ENCODE data around the gene GPS1.

The GPS1 gene

DNA sequence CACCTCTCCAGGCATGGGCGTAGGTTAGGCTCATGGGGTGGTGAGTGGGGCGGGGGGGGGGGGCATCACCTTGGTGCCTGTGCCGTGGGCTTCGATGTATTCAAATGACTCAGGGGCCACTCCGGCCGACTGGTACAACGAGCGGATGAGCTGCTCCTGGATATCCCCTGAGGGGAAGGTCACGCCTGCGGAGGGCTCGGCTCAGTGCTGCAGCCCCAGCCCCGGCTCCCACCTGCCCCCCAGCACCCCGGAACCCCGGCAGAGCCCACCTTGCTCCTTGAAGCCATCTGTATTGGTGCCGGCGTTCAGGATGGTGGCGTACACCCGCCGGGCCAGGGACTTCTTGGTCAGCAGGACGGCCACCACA, 40.9 kb downstream of the GPS1 start:
- DNase-seq: no peak

DNA sequence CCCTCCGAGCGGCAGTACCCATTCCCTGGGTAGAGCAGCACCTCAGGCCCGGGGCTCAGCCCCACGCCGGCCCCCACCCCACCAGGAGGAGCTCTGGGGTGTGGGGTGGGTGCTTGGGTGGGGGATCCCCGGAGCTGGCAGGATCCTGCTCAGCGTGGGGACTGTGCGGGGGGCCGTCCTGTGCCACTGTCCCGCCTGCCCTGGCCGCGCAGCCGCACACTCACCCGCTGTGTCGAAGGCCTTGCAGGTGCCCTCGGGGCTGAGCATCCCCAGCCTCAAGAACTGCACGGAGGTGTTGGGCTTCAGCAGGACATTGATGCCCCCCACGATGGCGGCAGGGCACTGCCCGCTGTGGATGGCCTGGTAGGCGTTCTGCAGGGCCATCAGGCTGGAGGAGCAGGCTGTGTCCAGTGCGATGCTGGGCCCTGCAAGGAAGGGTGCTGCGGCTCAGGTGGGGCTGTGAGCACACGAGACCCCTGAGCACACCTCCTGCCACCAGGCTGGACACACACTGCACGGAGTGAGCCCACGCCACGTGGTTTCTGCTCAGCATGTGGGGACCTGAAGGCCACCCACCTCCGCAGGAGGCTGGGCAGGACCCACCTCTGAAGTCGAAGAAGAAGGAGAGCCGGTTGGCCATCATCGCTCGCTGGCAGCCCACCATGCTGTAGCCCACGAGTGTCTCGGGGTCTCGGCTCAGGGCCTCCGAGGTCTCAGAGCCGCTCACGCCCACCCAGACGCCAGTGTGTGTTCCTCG, 41.5 kb downstream of the GPS1 start:
- DNase-seq: no peak

DNA sequence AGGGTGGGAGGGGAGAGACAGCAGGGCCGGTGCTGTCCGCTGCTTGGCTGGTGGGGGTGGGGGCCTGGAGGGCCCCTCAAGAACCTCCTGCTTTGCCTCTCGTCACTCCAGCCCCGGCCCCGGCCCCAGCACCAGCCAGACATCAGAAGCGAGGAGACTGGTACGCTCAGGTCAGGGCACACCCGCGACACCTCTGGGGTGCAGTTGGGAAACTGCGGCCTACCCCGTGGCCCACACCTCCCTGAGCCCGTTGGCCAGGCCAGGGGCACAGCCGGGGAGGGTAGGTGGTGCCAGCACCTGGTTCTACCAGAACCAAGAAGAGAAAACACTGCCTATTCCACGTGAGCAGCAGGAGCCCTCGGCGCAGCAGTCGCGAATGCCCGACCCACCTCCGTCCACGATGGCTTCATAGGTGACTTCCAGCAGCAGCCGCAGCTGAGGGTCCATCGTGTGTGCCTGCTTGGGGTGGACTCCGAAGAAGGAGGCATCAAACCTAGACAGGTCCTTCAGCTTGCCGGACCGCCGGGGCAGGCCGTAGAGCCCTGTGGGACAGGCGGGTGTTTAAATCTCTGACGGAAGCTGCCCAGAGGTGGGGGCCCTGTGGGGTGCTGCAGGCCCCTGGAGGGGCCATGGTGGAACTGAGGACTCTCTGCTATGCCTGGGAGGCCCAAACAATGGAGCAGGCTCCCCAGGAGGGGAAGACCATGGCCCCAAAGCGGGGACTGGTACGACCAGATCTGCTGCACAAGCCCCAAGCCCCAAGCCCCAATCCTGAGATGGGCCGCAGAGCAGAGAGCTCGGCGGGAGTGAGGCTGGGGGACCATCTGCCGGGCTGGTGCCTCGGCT, 43.5 kb downstream of the GPS1 start:
- DNase-seq: no peak

DNA sequence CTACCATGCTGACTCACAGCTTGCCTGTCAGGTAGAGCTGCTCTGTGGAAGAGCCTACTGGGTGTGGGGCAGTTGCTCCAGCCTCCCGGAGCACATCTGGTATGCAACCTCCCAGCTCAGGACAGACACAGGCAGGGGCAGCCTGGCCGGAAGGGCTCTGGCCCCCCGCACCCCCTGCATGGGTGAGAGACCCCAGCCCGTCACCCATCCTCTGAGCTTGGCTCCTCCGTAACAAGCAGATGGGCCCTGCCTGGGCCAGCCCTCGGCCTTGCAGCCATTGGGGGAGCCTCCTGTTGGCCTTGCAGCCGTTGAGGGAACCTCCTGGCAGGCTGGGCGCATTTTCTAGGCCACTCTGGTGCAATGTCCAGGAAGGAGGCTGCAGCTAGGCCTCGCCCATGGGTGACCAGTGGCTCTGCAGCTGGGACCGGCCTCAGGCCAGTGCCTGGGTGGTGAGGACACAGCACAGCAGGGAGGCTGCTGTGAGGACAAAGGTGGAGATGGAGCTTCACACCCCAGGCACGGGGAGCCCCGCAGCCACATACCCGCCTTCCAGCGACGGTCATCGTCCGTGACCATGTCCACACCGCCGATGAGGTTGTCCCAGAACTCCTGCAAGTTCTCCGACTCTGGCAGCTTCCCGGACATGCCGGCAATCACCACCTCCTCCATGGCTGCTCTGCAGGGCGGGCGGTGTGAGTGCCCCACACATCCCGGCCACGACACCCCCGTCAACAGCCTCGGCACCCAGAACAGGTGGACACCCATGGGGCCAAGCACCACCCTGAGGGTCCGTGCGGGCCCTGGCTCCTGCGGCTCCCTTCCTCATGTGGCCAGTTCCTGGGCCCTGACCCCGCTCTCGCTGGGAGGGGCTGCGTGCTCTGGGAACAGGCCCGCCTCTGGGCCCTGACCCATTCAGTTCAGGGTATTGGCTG, 44.3 kb downstream of the GPS1 start:
- no peak for DNase-seq

DNA sequence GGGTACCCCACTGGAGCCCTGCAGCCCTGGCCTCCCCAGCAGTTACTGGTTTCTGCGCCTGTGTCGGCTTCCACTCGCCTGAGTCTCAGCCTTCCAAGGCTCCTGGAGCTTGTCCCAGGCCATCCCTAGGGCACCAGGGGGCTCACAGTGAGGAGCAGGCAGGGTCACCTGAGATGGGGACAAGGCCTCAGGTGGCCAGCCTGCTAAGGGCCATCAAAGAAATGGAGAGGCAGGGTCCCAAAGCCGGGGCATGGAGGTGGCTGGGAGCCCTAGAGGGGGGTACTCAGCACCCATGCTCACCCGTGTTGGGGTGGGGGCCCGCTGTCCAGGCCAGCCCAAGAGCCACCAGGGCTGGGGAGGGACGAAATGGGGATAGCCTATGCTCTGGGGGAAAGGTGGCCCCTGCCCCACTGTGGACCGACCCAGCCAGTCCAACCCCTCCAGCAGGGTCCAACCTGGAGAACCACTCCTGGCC, 45.0 kb downstream of the GPS1 start:
- no peak for DNase-seq

DNA sequence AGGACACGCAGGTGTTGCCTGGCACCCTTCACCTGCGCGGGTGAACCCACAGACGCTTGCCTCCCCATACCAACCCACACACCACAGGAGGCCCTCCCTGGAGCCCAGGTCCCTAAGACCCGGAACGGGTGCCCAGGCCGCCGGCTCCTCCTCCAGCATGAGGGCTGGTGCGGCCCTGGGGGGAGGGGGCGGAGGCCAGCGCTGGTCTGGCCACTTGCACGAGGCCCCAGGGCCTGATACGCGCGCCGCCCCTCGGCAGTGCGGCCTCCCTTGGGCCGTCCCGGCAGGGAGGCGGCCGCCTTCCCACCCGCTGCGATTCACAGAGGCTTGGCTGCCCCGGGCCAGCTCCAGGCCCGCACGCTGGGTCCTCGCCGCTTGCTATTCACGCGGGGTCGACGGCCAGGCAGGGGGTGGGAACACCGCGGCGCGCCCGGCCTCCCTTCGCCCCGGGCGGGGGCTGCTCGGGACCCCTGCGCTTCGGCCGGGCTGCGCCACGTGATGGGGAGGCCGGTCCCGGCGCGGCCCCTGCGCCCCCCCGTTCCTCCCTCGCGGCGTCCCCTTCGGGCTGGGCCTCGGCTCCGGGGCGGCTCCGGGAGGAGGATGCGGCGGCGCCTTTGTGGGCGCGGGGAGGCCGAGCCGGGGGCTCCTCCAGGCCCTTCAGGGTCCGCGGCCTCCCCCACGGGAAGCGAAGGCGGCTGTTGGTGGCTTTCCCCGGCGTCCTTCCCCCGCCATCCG, 45.7 kb downstream of the GPS1 start:
- DNase-seq: peak; percentile 59

DNA sequence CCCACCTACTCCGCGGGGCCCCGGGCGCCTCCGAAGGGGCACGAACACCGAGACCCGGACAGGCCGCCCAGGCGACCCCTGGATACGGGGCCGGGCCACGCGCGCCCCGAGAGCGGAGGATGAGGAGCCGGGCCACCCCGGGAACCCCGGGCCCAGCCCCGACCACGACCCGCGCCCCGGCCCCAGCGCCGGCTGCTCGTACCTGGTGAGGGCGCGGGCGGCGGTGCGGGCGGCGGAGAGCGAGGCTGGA, 46.1 kb downstream of the GPS1 start:
- DNase-seq: no peak

DNA sequence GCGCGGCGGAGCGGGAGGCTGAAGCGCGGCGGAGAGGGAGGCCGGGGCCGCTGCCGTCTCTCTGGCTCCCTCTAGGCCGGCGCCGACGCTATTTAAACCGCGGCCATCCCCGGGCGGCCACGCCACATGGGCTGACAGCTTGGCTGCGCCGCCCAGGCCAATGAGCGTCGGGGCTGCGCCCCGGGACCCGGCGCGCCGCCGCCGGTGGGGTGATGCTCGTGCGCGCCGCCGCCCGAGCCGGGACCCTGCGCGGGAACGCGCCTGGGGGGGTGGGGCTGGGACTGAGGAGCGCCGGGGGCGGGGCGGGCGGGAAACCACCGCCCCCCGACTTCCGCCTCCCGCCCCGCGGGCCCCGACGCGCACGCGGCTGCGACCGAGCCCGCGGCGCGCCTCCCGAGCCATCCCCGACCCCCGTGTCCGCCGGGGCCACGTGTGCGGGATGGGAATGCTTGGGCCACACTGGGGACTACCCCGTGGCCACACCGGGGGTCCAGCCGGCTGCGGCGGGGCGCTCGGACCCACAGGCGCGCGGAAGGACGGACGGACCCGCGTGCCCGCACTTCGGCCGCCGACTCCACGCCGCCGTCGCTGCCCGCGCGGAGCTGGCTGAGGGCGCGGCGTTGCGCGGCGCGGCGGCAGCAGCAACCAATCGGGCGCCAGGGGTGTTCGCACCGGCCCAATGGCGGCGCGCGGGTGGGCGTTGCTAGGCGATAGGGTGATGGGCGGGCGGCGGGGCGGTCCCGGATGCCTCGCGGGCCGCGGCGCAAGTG, 46.7 kb downstream of the GPS1 start, which contains the start of gene FASN:
Gene FASN, minus strand, starts transcription at position 68 of the 770 bp plus-strand sequence. CDS start 1,791 bp downstream, outside the sequence.
- DNase-seq: peak; percentile 98

DNA sequence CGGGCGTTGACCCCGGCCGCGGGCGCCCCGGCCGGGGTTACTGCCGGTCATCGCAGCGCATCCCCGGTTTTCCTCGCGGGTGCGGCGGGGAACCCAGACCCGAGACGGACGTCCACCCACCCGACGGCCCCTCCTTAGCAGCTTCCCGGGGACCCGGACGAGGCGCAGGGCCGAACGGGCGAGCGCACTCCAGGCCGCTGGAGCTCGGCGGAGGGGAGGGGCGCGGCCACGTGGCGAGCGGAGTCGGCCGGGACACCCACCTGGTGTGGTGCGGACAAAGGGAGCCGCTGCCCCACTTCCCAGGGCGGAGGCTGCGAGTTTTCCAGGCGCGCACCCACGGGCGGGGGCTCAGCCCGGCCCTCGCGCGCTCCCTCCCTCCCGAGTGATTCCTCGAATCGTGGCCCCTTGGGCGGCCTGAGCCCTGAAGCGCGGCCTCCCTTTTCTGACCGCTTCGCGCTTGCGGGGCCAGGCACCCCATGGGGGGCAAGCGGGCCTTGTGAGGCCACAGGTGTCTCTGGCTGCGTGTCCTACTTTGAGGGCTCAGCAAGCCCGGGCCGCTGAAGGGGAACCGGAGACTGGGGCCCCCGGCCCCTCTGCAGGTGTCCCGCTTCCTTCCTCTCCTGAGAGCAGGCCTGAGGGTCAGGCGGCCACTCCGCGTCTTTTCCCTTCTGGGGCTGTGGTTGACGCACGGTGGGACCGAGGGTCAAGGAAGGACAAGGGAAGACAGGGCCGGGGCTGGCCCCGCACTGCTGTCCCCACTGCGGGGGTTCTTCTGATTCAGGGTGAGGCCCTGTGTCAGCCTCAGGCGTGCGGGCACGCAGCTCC, 47.5 kb downstream of the GPS1 start:
- DNase-seq: peak; percentile 43

DNA sequence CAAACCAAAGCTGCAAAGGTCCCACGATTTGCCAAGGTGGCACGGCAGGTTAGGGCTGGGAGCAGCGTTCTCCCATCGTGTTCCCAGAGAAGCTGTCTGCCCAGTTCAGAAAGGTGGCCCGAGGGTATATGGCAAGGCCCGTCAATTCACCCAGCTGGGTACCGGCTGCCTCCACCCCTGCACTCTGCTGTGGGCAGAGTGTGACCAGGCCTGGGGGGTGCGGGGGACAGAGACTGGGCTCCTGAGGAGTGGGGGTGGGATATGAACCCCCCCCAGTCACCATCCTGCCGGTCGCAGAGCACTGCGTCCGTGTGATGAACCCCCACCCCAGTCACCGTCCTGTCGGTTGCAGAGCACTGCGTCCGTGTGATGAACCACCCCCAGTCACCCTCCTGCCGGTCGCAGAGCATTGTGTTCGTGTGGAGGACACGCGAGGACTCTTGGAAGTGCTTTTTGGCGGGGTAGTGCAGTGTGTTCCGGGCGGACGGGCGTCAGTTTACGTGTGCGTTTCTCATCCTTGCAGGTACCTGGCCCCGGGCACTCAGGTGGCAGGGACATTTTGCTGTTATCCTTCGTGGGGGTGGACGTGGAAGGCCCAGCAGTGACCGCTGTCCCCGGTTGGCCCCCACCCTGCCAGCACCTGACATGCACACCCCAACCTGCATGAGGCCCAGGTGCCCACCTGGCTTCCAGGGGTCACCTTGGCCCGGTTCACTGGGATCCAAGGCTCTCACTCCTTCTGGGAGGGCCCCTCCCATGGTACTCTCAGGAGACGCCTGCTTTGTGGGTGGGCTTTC, 49.0 kb downstream of the GPS1 start:
- no peak for DNase-seq

DNA sequence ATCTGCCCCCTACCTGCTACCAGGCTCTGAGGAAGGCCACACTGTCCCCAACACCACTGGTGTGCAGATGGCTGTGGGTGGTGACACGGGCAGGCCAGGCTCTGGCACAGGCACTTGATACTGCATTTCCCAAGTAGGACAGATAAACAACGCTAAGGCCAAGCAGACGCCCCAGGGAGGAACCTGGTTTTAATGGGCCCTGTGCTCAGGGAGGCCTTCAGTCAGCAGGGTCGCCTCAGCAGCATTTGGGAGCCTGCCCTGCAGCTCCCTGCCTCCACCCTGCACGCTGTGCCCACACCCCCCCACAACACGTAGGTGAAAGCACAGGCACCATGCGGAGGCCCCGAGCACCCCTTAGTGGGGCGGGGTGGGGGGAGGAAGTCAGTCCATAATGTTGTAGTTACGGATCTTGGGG, 49.6 kb downstream of the GPS1 start:
- DNase-seq: no peak

DNA sequence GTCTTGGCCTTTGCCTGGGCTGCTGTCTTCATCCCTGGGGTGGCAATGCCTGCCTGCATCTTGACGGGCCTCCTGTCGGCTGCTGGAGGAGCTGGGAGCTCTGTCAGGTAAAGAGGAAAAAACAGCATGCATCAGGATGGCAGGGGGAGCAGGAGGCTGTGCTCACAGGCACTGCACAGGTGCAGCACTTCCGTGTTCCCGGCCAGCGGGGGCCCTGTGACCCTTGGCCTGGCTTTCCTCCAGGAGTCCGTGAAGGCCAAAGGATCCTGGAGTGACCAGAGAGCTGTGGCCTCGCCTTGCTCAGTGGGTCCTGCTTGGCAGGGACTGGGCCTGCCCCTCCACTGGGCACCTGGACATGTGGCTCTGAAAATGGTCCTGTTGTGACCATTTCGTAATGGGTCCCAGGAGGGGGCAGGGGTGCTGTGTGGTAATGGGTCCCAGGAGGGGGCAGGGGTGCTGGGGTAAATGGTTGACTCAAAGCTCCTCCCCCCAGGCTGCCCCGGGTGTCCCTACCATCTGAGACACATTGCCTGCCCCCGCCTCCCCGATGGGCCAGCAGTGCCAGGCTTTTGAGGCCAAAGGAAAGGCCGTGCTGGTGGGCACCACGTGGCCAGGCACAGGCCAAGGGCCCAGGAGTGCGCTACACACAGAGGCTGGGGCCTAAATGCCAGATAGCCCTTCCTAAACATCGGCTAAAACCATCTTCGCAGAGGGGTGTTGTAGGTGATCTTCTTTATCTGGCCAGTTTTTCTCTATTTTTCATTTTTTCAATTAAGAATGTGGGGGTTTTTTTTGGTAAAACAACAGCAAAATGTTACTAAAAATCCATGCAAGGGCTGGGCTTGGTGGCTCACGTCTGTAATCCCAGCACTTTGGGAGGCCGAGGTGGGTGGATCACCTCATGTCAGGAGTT, 50.3 kb downstream of the GPS1 start:
- no peak for DNase-seq

DNA sequence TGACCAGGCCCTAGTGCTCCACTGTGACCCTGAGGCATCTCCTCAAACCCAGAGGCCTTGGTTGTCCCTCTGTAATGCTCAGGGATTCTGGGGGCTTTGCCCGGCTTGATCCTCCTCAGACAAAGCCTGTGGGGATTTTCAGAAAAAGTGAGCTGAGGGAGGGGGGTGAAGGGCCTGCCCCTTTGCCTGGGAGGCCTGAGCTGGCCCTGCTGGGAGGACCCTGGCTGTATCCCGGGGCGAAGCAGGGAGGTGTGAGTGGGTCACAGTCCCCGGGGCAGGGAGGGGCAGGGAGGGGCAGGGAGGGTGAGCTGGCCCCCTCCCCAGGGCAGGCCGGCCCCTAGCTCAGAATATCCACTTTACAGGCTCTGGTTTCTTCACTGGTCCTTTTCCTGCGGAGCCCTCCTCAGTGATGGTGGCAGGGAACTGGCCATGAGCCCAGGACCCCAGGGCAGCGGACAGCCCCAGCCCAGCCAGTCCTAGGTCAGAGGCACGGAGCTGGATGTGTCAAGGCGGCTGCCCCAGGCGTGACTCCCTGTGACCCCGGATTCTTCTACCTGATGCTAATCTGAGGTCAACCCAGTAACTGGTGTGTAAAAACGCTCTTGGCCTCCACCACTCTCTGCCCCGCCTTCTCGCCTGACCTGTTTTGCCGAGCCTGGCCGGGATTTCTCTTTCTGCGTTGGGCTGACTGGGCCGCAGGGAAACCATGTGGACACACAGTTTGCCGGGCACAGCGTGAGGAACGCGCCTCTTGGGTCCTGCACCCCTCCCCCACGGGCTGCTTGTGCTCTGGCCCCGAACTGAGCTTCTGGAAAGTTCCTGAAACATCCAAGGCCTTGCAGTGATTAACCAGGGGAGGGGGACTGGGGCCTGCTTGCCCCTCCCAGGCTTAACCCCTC, 52.1 kb downstream of the GPS1 start:
- no peak for DNase-seq

DNA sequence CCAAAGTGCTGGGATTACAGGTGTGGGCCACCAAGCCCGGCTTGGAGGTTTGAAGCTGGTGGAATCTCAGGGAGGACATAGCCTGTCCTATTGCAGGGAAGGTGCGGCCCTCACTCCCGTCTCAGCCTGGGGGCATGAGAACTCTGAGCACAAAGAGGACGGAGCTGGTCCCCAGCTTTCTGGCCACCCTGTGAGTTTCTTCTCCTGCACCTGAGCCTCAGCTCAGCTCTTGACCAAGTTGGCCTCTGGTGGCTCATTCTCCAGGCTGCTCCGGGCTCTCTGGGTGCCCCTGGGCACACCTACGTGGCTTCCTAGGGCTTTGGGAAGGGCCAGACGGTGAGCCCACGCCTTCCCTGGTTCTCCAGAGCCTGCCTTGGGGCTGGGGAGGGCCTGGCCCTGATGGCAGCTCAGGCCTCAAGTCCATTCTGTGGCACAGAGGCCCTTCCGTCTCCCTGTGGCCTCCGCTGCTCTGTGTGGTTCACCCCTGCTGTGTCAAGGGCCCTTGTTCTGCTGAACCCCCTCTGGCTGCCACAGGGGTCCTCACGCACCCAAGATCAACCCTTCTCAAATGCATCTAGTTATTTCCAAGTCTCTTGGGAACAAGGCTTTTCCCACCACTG, 53.2 kb downstream of the GPS1 start:
- no peak for DNase-seq

DNA sequence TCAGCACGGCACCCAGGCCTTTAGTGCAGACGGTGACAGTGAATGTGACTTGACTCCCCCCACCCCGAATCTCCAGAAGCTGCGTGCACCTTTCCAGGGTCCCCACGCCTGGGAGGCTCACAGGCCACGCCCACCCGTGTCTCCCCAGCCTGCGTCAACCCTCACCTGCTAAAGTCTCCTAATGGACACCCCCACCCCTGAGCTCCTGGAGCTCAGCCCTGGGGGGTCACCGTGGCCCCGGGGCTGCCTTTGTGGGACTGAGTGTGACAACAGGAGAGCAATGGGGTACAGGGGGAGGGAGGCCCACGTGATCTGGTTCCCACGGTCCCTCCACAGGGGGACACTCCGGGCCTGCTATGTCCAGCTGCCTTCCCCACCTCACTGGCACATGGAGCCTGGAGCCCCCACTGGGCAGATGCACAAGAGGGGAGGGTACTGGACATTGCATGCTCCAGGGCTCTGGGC, 53.8 kb downstream of the GPS1 start:
- no peak for DNase-seq

DNA sequence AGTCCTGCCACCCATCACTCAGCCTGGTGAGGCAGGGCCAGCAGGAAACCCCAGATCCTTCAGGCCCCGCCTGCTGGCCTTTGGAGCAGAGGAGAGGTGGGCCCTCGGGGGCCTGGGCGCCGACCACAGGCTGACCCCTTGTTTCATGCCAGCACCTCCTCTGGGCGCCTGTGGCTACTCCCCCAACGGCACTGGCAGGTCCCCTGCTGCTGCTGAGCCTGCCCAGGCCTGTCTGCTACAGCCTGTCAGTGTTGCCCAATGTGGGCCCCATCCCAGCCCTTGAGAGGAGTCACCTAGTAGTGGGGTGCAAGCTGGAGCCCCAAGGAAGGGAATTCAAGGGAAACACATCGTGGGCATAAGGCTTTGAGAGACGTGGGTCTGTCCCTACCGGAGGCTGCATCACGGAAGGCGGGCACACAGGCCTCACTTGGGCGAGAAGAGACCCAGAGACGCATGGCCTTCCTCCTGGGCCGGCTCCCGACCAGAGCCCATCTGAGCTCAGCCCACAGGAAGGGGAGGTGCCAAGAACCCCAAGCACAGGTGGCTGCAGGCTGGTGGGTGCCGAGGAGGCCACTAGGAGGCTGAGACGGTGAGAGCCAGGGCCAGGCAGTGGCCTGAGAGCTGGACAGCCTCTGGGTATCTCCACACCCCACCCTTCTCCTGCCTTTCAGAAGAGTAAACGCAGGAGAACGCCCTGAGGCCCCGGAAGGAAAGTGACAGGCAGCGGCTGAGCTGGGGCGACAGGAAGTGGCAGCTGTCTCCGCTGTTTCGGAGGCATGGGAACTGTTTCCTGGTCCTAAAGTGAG, 54.4 kb downstream of the GPS1 start:
- peak; percentile 90 for DNase-seq
